Smooth muscle cell (in vitro differentiated cells): Measurements from ENCODE around the gene WFIKKN1. TPM values are rescaled to one million over a fixed set of nuclear protein-coding genes. Genes with fewer than 3 reads are reported as not detected.

Experiments used
- DNase-seq: peaks from one replicate; lab custom pipeline; 2025; ENCODE audit not compliant: unreplicated experiment; lab: John Stamatoyannopoulos, UW
- H2AFZ ChIP-seq: fragments of 200-600 bp; sonication (generic); 2 replicates; pipeline ENCODE4 v1.6.0; 2016; ENCODE audit warnings: antibody characterized with exemption, low read depth, mild to moderate bottlenecking
- H3F3A ChIP-seq: fragments of 200-600 bp; sonication (generic); 2 replicates; pipeline ENCODE4 v1.6.0; 2017; ENCODE audit warnings: antibody characterized with exemption, low read depth
- H3K27ac ChIP-seq: fragments of 200-600 bp; sonication (generic); 2 replicates; pipeline ENCODE4 v1.5.1; 2016; ENCODE audit warnings: low read depth, mild to moderate bottlenecking
- H3K27me3 ChIP-seq: fragments of 200-600 bp; sonication (generic); 2 replicates; pipeline ENCODE4 v1.6.1; 2016; ENCODE audit warnings: low read depth, mild to moderate bottlenecking
- H3K36me3 ChIP-seq: fragments of 200-600 bp; sonication (generic); 2 replicates; pipeline ENCODE4 v1.5.1; 2016; ENCODE audit warnings: low read depth
- H3K4me1 ChIP-seq: fragments of 200-600 bp; sonication (generic); 2 replicates; pipeline ENCODE4 v1.5.1; 2016; ENCODE audit warnings: low read depth
- H3K4me2 ChIP-seq: fragments of 200-600 bp; sonication (generic); 2 replicates; pipeline ENCODE4 v1.6.0; 2016; ENCODE audit warnings: mild to moderate bottlenecking
- H3K4me3 ChIP-seq: fragments of 200-600 bp; sonication (generic); 2 replicates; pipeline ENCODE4 v1.5.1; 2016; ENCODE audit warnings: mild to moderate bottlenecking
- H3K79me2 ChIP-seq: fragments of 200-600 bp; sonication (generic); 2 replicates; pipeline ENCODE4 v1.6.0; 2016; ENCODE audit warnings: low read depth, mild to moderate bottlenecking
- H3K9ac ChIP-seq: fragments of 200-600 bp; sonication (generic); 2 replicates; pipeline ENCODE4 v1.6.0; 2016; ENCODE audit warnings: low read depth
- H3K9me3 ChIP-seq: fragments of 200-600 bp; sonication (generic); replicated peaks from 2 replicates; pipeline ENCODE4 v1.5.1; 2016; ENCODE audit warnings: low read depth
- H4K20me1 ChIP-seq: fragments of 200-600 bp; sonication (generic); 2 replicates; pipeline ENCODE4 v1.6.0; 2016; ENCODE audit warnings: low read depth
- WGBS: methylation state at CpG from one replicate; pipeline ENCODE4 v1.1.7; 2016; ENCODE audit warnings: low lambda C conversion rate; 5-methylcytosine and 5-hydroxymethylcytosine counted together
- polyA plus RNA-seq: library from polyadenylated mRNA; unstranded; fragments of >200 nt; fragmentation: Nextera tagmentation; extraction: Ambion mirVana; gene quantifications from 2 replicates; pipeline ENCODE4 v1.2.1, GENCODE V29; 2016
- total RNA-seq: library from RNA; depleted of rRNA; stranded (reverse); fragments of >200 nt; gene quantifications from 2 replicates; pipeline ENCODE4 v1.2.3, GENCODE V29; 2014
- TF ChIP-seq, protein P1 (sequence below): fragments of 200-600 bp; sonication (generic); IDR thresholded peaks from 2 replicates; pipeline ENCODE4 v1.5.1; 2017; ENCODE audit warnings: borderline replicate concordance, mild to moderate bottlenecking, antibody characterized with exemption; ENCODE audit not compliant: insufficient read depth, poor library complexity, severe bottlenecking

The WFIKKN1 gene
- total and polyA plus RNA-seq, 2 experiments from 2014 or later, result 0.77 TPM; not detected in 1

DNA sequence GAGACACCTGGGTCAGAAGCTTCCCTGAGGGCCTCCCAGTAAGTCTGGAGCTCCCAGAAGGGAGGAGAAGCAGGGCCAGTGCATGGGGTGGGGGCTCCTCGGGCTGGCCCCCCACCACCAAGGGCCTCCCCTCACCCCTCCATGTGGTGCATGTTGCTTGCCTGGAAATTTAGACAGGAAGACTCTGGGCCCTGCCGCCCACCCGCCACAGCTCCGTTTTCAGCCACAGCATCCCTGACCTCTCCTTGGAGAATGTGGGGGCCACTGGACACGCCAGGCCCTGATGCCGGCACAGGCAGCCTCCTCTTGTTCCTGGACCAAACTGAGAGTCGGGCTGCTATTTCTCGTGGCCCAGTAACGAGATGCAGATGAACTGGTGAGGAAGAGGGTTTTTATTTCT, 8.1 kb downstream of the WFIKKN1 start:
- Histone ChIP-seq H4K20me1 (peaks cover 11% of the 10 kb centered on the region), H3K79me2 (peaks cover 20% of the 10 kb centered on the region), H3F3A (peaks cover 13% of the 10 kb centered on the region), H2AFZ (no peak overlapping the region), H3K4me3 (no peak overlapping the region), H3K27me3 (no peaks in the 10 kb centered on the region), H3K36me3 (no peaks in the 10 kb centered on the region), H3K27ac (no peak overlapping the region), H3K9ac (no peak overlapping the region), H3K4me1 (peaks cover 17% of the 10 kb centered on the region), H3K4me2 (no peak overlapping the region), H3K9me3 (no peaks in the 10 kb centered on the region)
- WGBS, result 61% methylated on average over 9 of the region's 9 CpGs
- no peak for DNase-seq
- TF ChIP-seq, protein P1, sequence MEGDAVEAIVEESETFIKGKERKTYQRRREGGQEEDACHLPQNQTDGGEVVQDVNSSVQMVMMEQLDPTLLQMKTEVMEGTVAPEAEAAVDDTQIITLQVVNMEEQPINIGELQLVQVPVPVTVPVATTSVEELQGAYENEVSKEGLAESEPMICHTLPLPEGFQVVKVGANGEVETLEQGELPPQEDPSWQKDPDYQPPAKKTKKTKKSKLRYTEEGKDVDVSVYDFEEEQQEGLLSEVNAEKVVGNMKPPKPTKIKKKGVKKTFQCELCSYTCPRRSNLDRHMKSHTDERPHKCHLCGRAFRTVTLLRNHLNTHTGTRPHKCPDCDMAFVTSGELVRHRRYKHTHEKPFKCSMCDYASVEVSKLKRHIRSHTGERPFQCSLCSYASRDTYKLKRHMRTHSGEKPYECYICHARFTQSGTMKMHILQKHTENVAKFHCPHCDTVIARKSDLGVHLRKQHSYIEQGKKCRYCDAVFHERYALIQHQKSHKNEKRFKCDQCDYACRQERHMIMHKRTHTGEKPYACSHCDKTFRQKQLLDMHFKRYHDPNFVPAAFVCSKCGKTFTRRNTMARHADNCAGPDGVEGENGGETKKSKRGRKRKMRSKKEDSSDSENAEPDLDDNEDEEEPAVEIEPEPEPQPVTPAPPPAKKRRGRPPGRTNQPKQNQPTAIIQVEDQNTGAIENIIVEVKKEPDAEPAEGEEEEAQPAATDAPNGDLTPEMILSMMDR, result no peak

DNA sequence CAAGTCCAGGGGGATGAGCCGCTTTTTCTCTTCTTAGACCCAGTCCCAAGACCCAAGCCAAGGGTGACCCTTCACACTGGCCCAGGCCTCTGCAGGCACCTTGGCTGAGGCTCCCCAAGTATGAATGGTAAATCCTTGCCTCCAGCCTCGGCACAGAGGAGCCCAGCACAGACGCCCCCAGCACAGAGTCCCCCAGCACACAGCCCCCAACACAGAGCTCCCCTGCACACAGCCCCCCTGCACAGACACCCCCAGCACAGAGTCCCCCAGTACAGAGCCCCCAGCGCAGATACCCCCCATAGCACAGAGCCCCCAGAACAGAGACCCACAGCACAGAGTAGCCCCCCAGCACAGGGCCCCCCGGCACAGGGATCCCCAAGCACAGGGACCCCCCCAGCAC, 9.8 kb downstream of the WFIKKN1 start:
- WGBS, result 92% methylated on average over 1 of the region's 5 CpGs
- Histone ChIP-seq H3K27ac (no peak overlapping the region), H3K4me2 (peak overlapping the region; percentile 97), H3F3A (peaks cover 13% of the 10 kb centered on the region), H2AFZ (no peak overlapping the region), H4K20me1 (no peaks in the 10 kb centered on the region), H3K79me2 (peaks cover 13% of the 10 kb centered on the region), H3K4me1 (peaks cover 17% of the 10 kb centered on the region), H3K27me3 (no peaks in the 10 kb centered on the region), H3K9me3 (no peaks in the 10 kb centered on the region), H3K9ac (no peak overlapping the region), H3K36me3 (no peaks in the 10 kb centered on the region), H3K4me3 (peak overlapping the region; percentile 83)
- DNase-seq, result no peak
- TF ChIP-seq, protein P1, result no peak

DNA sequence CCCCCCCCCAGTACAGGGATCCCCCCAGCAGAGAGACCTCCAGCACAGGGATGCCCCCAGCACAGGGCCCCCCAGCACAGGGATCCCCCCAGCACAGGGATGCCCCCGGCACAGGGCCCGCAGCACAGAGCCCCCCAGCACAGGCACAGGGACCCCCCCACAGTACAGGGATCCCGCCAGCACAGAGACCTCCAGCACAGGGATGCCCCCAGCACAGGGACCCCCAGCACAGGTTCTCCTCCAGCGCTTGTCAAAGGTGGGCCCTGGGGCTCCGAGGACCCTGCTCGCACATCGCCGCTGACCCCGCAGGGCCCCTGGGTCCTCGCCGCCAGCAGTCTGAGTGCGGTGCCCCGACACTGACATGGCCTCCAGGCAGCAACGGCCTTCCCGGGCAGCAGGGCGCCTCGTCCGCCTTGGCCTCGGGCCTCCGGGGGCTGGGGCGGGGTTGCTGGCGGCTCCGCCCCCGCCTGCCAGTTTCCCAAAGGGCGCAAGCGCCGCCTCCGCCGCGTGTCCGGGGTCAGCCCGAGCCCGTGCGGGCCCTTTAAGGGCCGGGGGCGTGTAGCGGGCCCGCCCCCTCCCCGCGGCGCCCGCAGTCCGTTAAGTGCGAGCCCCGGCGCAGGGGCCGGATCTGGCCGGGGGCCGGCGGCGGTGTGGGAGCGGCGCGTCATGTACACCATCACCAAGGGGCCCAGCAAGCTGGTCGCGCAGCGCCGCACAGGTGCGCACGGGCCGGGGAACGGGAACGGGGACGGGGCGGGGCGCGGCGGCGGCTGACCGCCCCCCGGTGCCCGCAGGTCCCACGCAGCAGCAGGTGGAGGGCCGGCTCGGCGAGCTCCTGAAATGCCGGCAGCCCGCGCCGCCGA, 10.8 kb downstream of the WFIKKN1 start, which contains the start of gene MCRIP2:
Gene MCRIP2, plus strand, starts transcription at position 503 of the 863 bp plus-strand sequence. Its CDS starts 164 bp downstream, at position 667.
- H3K27ac ChIP-seq, result no peak within 1 kb of the TSS
- peaks cover 10% of the 10 kb centered on the region for H3K79me2 ChIP-seq
- peaks cover 17% of the 10 kb centered on the region for H3K4me1 ChIP-seq
- TF ChIP-seq, protein P1, result no peak
- 4% methylated on average over 41 of the region's 81 CpGs for WGBS
- H3K4me3 ChIP-seq, result peak within 1 kb of the TSS; percentile 83
- peak within 1 kb of the TSS; percentile 97 for H3K4me2 ChIP-seq
- H4K20me1 ChIP-seq, result no peaks in the 10 kb centered on the region
- DNase-seq, result peak; percentile 53
- no peaks in the 10 kb centered on the region for H3K36me3 ChIP-seq
- no peaks in the 10 kb centered on the region for H3K9me3 ChIP-seq
- peak within 1 kb of the TSS; percentile 43 for H3K9ac ChIP-seq
- H3K27me3 ChIP-seq, result no peaks in the 10 kb centered on the region
- H3F3A ChIP-seq, result peaks cover 13% of the 10 kb centered on the region
- peak within 1 kb of the TSS; percentile 89 for H2AFZ ChIP-seq
